NCI-H82 (cell line): Measurements from ENCODE around the gene RFX2.

Experiments
- DNase-seq: peaks from one replicate; lab custom pipeline; 2025; lab: John Stamatoyannopoulos, UW

RFX2 gene

DNA sequence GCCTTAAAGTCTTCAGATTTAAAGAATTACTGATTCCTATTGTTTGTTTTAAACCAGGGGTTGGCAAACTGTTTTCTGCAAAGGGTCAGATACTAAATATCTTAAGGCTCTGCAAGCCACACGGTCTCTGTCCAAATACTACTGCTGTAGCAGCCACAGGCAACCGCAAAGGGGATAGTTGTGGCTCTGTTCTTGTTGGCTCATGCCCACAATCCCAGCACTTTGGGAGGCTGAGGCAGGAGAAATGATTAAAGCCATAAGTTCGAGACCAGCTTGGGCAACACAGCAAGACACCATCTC, 154.7 kb downstream of the RFX2 start:
- DNase-seq, result no peak

DNA sequence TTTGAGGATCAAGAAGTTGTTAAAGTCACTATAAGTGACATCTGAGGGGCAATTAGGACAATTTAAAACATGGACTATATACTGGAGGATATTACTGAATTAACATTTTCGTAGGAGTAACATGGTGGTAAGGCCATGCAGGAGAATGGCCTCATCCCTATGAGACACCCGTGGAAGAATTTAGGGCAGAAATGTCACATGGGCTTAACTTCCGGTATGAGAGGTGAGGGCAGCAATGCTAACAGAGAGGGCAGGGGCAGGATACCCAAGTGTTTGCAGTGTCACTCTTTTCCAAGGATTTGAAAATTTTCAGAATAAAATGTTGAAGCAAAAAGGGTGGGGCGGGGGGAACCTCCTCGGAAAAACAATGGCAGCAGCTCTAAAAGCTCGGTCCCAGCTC, 156.0 kb downstream of the RFX2 start:
- DNase-seq, result no peak

DNA sequence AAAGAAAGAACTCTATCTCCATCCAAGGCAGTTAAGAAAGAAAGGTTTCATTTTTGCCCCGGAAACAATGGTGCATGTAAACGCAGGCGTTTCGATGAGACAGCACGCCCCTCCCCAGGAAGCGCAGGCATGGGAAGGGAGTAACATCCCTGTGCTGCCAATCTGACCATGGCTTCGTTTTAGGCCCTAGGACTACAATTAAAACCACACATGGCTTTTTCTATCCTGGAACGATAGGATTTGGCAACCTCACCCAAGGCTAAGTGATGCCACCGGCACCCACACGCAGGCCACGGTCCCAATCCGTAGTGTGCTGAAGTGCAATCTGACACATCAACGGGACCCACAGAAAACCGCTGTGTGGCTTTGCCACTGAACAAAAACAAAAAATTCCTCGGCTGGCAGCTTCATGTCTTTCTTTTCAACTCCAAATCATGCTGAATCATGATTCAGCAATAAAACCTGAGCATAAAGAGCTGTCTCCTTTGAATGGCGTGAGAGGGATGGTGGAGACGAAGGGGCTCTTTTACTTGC, 156.6 kb downstream of the RFX2 start:
- no peak for DNase-seq

DNA sequence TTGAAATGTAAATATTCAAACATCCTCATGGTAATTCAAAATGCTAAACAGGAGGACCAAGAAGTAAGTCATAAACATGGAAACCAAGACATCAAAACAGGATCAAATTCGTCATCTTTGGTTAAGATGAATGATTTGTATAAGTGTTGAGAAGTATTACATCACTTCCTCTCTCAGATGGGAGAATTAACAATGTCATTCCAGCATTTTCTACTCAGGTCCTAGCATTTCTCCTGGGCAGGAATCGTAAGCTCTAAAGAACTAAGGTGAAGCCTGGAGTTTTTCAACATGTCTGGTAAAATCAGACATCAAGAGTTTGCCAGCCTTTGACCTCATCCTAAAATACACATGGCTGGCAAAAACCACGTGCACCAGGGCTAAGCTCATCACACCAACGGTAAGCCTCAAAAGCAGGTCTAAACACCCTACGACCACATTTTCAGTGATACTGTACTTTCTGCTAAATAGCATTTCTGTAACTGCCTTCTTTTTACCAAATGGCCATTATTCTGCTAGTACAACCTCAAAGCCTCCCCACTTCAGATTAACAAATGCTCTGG, 157.2 kb downstream of the RFX2 start:
- DNase-seq, result no peak

DNA sequence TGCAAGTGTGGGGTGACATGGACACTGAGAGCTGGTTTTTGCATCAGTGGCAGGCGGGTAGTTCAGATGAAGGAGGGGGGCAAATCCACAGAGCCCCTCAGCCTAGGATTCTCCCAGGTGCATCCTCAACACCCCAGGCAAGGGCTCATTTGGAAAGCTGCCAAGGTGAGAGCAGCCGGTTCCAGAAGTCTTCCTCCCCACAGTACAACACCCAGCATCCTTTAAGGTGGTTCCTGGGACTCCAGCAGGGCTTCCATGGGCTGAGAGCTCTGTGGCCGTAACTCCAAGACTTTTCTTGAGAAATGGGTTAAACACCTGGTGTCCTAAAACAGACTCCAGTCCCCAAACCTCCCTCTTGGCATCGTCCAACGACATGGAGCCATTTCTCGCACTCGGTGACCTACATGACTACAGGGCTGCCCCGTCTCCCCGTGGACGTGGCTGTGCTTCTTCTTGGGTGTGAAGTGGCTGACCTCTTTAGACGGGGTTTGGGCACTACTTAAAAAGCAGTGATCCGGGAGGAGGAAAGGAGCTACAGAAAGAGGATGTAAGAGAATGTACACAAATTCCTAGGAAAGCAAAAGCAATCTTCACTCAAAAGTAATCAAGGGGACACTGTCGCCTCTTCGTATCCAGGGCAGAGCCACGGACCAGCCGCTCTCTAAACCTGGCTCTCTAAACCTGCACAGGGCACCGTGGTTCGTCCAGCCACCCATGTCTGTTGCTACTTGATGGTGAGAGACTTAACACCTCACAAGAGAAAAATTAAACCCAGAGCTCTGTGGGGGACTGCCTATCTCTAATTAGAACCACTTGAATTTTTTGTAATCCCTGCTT, 157.9 kb downstream of the RFX2 start:
- no peak for DNase-seq

DNA sequence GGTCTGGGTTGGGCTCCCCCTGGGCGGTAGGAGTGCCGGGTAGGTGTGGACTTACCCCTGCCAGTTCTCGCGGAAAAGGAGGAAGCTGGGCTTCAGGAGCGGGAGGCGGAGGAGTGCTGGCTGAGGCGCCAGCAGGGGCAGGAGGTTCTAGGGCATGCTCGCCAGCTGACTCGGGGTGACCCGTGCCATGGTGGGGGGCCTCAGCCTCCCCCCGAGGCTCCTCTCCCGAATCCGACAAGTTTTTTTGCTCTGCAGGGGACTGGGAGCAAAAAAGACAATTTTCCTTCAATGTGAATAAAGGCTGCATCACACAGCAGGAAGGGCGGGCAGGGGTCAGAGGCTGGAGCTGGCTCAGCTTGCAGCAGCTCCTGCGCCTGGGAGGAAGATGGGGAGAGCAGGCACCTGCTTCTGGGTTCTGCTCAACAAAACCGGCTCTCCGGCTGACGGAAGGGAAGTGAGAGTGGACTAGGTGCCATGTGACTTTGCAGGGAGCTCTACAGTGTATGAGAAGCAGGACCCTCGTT, 158.9 kb downstream of the RFX2 start:
- DNase-seq, result no peak

DNA sequence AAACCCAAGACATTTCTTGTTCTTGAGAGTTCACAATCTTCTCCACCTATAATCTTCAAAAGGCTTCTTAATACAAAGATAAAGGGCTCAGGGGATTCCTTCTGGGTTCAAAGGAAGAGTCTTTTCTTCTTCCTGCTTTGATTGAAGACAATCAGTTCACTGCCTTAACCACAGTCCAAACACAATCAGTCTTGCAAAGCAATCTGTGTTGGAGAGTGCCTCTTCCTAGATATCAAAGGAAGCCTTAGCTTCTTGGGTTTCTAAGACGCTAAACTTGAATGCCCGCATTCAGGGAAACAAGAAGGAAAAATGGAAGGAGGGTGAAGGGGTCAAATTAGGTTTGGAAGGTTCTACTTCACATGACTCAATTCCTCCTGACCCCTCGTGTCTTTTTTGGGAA, 159.6 kb downstream of the RFX2 start:
- DNase-seq, result no peak

DNA sequence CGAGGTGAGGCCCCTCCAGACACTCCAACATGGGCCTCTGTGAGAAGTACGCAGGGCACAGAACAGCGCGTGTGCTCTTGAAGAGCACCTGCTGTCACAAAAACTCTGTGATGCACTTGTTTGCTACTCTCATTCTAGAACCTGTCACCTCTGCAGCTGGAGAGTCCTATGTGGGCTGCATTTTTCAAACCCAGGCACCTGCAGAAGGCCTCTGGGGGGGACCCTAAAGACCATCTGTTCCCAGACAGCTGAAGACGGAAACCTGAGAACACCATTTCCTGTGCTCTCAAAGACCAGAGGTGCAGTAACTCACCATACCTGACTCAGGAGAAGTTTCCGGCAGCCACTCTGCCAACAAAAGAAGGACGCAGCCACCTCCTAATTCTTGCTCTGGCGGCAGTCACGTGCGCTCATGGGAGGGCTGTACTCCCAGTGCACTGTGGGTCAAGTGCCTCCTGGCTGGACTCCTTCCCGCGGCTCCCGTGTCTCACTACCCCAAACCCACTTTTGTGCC, 160.5 kb downstream of the RFX2 start:
- no peak for DNase-seq

DNA sequence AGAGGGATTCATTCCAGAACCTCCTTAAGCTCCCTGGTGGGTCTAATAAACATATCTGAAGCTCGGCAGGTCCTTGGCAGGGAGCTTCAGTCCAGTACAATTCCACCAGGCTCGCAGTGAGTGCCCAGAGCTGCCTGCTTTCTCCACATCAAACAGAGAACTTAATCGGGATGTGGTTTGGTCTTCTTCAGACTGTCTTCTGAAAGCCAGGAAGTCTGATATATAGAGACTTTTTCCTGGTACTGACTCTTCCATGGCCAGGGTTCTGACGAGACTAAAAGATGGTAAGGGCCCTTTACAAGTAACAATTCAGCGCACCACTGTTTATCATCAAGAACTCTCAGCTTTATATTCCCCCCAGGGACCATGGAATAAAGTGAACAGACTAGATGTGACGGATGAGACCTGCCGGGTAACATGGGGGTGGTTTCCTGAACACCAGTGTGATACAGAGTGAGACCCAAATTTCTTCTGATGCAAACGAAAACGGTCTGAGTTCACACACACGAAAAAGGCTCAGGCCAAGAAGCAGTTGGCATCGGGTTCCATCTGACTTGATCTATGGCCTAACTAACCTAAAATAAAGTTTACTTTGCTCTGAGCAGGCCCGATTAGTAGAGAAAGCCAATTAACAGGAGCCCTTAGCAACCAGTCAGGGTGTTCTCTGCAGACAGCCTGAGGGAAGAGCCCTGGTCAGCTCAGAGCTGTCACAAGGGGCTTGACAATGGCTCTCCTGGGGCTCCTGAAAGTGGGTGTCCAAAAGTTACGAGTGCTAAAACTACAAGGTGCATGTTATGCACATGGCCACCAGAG, 161.3 kb downstream of the RFX2 start:
- peak; percentile 61 for DNase-seq

DNA sequence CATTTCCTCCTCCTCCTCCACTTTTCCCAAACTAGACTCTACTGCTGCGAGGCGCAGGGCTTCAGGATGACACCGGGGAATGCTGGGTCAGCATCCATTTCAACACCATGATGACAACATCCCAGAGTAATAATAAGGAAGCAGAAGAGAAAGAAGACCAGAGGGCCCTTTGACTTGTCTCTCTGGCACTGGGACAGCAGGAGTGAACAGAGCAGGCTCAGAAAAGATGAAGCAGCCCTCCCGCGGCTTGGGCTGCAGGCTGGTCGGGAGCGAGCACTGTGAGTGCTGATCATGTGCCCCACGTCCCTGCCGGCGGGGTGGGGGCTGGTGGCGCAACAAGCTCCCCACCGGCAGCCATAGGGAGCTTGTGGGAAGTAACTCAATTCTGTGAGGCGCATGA, 162.9 kb downstream of the RFX2 start:
- DNase-seq, result no peak

DNA sequence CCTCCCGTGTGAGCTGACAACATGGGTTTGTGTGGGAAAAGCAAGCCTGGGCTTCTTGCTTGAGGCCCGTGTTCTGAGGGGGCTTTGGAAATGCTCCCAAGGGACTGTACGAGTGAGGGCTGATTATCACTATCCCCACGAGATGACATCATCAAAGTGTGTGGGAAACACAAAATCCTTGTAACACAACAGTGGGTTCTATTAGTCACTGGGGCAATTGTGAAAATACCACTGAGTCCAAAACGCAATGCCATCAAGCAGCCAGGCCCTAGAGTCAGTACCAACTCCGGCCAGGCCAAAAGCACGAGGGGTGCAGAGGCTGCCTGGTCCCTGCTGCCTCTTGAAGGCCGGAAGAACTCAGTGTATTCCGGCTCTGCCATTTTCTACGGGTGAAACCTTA, 166.7 kb downstream of the RFX2 start:
- DNase-seq, result no peak
